Measurements from ENCODE around the gene TUBA4B.

Gene TUBA4B

DNA sequence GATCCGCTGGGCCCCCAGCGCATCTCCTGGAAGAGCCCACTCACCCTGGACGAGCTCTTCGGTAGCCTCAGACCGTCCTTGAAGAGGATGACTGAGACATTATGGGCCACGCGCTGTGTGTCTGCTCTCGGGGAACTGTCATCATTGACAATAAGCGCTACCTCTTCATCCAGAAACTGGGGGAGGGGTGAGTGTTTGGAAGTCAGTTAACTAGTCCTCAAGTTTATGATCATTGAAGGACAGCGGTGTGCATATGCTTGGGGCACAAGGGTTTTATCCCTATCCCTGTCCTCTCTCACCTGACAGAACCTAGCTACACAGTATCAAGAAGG, 7.2 kb upstream of the TUBA4B start:
- Histone ChIP-seq H3K27ac (peak overlapping the region; percentile 39; the same call in 1 of the 2 replicates), H3K4me1 (ENCODE audit: low read depth, poor library complexity, severe bottlenecking) (peaks cover 29% of the 10 kb centered on the region), H4K20me1 (ENCODE audit: insufficient read depth) (no peaks in the 10 kb centered on the region), H3K4me3 (IDR thresholded peaks at IDR 0.05; ENCODE audit: insufficient read depth, low read depth, low read length) (peak overlapping the region; percentile 54), H3K27me3 (ENCODE audit: insufficient read depth, low read depth) (no peaks in the 10 kb centered on the region), H3K36me3 (ENCODE audit: insufficient read depth) (no peaks in the 10 kb centered on the region), H3K79me2 (ENCODE audit: insufficient read depth, low read depth) (no peaks in the 10 kb centered on the region), H3K4me2 (peak overlapping the region; percentile 81), H2AFZ (ENCODE audit: low read depth) (peak overlapping the region; percentile 84; the same call in 1 of the 2 replicates), H3K9ac (peak overlapping the region; percentile 62)
- TF ChIP-seq, protein P1, sequence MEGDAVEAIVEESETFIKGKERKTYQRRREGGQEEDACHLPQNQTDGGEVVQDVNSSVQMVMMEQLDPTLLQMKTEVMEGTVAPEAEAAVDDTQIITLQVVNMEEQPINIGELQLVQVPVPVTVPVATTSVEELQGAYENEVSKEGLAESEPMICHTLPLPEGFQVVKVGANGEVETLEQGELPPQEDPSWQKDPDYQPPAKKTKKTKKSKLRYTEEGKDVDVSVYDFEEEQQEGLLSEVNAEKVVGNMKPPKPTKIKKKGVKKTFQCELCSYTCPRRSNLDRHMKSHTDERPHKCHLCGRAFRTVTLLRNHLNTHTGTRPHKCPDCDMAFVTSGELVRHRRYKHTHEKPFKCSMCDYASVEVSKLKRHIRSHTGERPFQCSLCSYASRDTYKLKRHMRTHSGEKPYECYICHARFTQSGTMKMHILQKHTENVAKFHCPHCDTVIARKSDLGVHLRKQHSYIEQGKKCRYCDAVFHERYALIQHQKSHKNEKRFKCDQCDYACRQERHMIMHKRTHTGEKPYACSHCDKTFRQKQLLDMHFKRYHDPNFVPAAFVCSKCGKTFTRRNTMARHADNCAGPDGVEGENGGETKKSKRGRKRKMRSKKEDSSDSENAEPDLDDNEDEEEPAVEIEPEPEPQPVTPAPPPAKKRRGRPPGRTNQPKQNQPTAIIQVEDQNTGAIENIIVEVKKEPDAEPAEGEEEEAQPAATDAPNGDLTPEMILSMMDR (conservative IDR thresholded peaks at IDR 0.05; ENCODE audit: low read depth, low read length), result no peak

DNA sequence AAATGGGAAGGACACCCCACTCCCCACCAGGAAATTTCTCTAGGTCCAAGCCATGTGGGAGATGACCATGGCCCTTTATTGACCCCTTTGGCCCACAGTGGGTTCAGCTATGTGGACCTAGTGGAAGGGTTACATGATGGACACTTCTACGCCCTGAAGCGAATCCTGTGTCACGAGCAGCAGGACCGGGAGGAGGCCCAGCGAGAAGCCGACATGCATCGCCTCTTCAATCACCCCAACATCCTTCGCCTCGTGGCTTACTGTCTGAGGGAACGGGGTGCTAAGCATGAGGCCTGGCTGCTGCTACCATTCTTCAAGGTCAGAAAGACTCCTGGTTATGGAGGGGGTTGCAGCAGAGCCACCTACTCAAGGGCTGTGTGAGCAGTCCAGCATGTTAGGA, 6.5 kb upstream of the TUBA4B start:
- H3K36me3 ChIP-seq (ENCODE audit: insufficient read depth), result no peaks in the 10 kb centered on the region
- no peaks in the 10 kb centered on the region; the same call in 1 of the 2 replicates for H3K79me2 ChIP-seq (ENCODE audit: insufficient read depth, low read depth)
- H3K4me2 ChIP-seq, result peak overlapping the region; percentile 81; the same call in 1 of the 2 replicates
- H3K4me3 ChIP-seq (IDR thresholded peaks at IDR 0.05; ENCODE audit: insufficient read depth, low read depth, low read length), result no peak overlapping the region
- no peak overlapping the region for H3K27ac ChIP-seq
- no peak overlapping the region for H3K9ac ChIP-seq
- no peaks in the 10 kb centered on the region for H4K20me1 ChIP-seq (ENCODE audit: insufficient read depth)
- TF ChIP-seq, protein P1 (conservative IDR thresholded peaks at IDR 0.05; ENCODE audit: low read depth, low read length), result no peak
- no peaks in the 10 kb centered on the region for H3K27me3 ChIP-seq (ENCODE audit: insufficient read depth, low read depth)
- H3K4me1 ChIP-seq (ENCODE audit: low read depth, poor library complexity, severe bottlenecking), result peaks cover 29% of the 10 kb centered on the region
- no peak overlapping the region for H2AFZ ChIP-seq (ENCODE audit: low read depth)

DNA sequence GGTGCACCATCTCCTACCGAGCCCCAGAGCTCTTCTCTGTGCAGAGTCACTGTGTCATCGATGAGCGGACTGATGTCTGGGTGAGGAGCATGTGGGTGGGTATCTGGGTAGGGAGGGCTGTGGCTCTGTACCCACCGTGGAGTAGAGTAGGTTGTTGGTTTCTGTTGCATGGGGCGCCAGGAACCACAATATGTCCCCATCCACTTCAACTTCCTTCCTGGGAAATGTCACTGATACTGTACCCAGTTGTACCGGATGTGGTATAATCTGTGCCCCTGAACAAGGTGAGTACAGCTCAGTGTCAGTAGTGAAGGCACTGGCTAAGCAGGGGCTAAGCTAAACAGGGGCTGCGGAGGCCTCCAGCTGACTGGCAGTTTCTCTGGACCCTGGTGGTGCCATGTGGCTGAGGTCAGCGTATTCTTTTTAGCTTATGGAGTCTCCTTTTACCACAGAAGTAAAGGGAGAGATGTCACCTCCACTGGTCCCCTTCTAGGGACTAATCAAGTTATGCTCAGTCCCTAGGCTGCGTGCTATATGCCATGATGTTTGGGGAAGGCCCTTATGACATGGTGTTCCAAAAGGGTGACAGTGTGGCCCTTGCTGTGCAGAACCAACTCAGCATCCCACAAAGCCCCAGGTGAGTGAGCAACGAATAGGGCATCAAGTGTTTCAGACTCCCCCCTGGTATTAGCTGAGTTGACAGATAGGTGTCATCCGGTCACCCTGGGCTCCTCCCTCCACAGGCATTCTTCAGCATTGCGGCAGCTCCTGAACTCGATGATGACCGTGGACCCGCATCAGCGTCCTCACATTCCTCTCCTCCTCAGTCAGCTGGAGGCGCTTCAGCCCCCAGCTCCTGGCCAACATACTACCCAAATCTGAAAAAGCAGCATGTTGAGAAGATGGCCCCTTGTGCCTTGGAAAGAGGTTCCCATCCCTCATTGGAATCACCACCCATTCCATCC, 5.1 kb upstream of the TUBA4B start:
- Histone ChIP-seq H4K20me1 (ENCODE audit: insufficient read depth) (no peaks in the 10 kb centered on the region), H3K4me2 (no peak overlapping the region), H3K27me3 (ENCODE audit: insufficient read depth, low read depth) (no peaks in the 10 kb centered on the region), H2AFZ (ENCODE audit: low read depth) (no peak overlapping the region), H3K27ac (no peak overlapping the region), H3K79me2 (ENCODE audit: insufficient read depth, low read depth) (peaks cover 6% of the 10 kb centered on the region; the same call in 1 of the 2 replicates), H3K9ac (no peak overlapping the region), H3K36me3 (ENCODE audit: insufficient read depth) (no peaks in the 10 kb centered on the region), H3K4me3 (IDR thresholded peaks at IDR 0.05; ENCODE audit: insufficient read depth, low read depth, low read length) (no peak overlapping the region), H3K4me1 (ENCODE audit: low read depth, poor library complexity, severe bottlenecking) (peaks cover 29% of the 10 kb centered on the region)
- TF ChIP-seq, protein P1 (conservative IDR thresholded peaks at IDR 0.05; ENCODE audit: low read depth, low read length), result no peak

DNA sequence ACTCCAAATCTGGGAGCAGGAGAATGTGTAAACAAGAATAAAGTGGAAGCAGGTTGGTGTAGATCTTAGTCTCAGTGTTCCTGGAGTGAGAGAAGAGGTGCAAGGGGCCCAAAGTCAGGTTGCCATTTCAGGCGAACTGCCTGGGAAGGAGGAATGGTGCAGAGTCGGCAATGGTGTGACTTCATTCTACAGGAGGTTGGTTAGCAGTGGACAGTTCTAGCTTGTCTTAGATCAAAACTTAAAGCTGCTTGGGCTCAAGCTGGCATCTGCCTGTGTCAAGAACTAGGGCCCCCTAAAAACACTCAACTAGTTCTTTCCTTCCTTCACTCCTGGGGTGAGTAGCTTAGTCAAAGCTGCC, 4.2 kb upstream of the TUBA4B start:
- Histone ChIP-seq H3K36me3 (ENCODE audit: insufficient read depth) (no peaks in the 10 kb centered on the region), H3K27me3 (ENCODE audit: insufficient read depth, low read depth) (no peaks in the 10 kb centered on the region), H3K27ac (peak overlapping the region; percentile 19; the same call in 1 of the 2 replicates), H3K4me1 (ENCODE audit: low read depth, poor library complexity, severe bottlenecking) (peaks cover 29% of the 10 kb centered on the region), H3K4me2 (peak overlapping the region; percentile 21; the same call in 1 of the 2 replicates), H3K79me2 (ENCODE audit: insufficient read depth, low read depth) (peaks cover 6% of the 10 kb centered on the region; the same call in 1 of the 2 replicates), H3K9ac (no peak overlapping the region), H4K20me1 (ENCODE audit: insufficient read depth) (no peaks in the 10 kb centered on the region), H2AFZ (ENCODE audit: low read depth) (no peak overlapping the region), H3K4me3 (IDR thresholded peaks at IDR 0.05; ENCODE audit: insufficient read depth, low read depth, low read length) (no peak overlapping the region)
- TF ChIP-seq, protein P1 (conservative IDR thresholded peaks at IDR 0.05; ENCODE audit: low read depth, low read length), result no peak
